HG02610 (cell line): Measurements from ENCODE around the gene ABHD8.
A peak's percentile ranks its signal among the peaks of the same experiment; 100 is the strongest.

ENCODE experiments used
- ATAC-seq: cut with Tn5 transposase; IDR thresholded peaks from one replicate; pipeline ENCODE4 v1.9.1; 2021; ENCODE audit warnings: mild to moderate bottlenecking, moderate library complexity; ENCODE audit not compliant: unreplicated experiment

Gene ABHD8

GRCh38 chr19:17266975-17267788 lies 36.0 kb downstream of the ABHD8 start, which contains the start of gene BABAM1:
Gene BABAM1 (plus strand): TSS chr19:17267443. CDS start chr19:17268807, 1,364 bp downstream.
- ATAC-seq, result peak; percentile 90

GRCh38 chr19:17266589-17266974 lies 36.6 kb downstream of the ABHD8 start:
- ATAC-seq, result no peak

- no peak for ATAC-seq
These were observed 37.2 kb downstream of the ABHD8 start for GRCh38 chr19:17266026-17266425.

- no peak for ATAC-seq
These were observed 38.6 kb downstream of the ABHD8 start, which contains the start of gene USHBP1 for GRCh38 chr19:17264641-17264979. Gene USHBP1 (minus strand): TSS chr19:17264745. CDS start chr19:17264299, 446 bp downstream.

GRCh38 chr19:17263712-17264640 lies 39.2 kb downstream of the ABHD8 start:
- no peak for ATAC-seq

GRCh38 chr19:17262557-17262956 lies 40.7 kb downstream of the ABHD8 start:
- no peak for ATAC-seq

GRCh38 chr19:17260842-17261325 lies 42.3 kb downstream of the ABHD8 start:
- ATAC-seq, result peak; percentile 80

- ATAC-seq, result no peak
These were observed 43.3 kb downstream of the ABHD8 start for GRCh38 chr19:17259934-17260333.

GRCh38 chr19:17259118-17259780 lies 44.0 kb downstream of the ABHD8 start:
- ATAC-seq, result no peak

GRCh38 chr19:17256130-17256529 lies 47.1 kb downstream of the ABHD8 start:
- ATAC-seq, result no peak

- no peak for ATAC-seq
These were observed 48.0 kb downstream of the ABHD8 start for GRCh38 chr19:17255150-17255621.

GRCh38 chr19:17254636-17255035 lies 48.6 kb downstream of the ABHD8 start:
- no peak for ATAC-seq

GRCh38 chr19:17249887-17250548 lies 53.2 kb downstream of the ABHD8 start:
- ATAC-seq, result no peak

GRCh38 chr19:17248011-17248776 lies 55.0 kb downstream of the ABHD8 start:
- ATAC-seq, result no peak

GRCh38 chr19:17246681-17247425 lies 56.4 kb downstream of the ABHD8 start:
- no peak for ATAC-seq

GRCh38 chr19:17245535-17245984 lies 57.7 kb downstream of the ABHD8 start, which contains the start of gene NR2F6:
Gene NR2F6 (minus strand): TSS chr19:17245919. CDS start chr19:17245220, 699 bp downstream.
- ATAC-seq, result peak; percentile 7

- ATAC-seq, result peak; percentile 11
These were observed 58.3 kb downstream of the ABHD8 start for GRCh38 chr19:17244618-17245534.
